Testis (tissue), 2 donors: ENCODE data around the gene GALNT18.

Experiments used
- POLR2A ChIP-seq: fragments of 450-650 bp; IDR thresholded peaks from one replicate; pipeline ENCODE4 v1.6.1; 2017; ENCODE audit warnings: antibody characterized with exemption, mild to moderate bottlenecking, moderate library complexity
- TF ChIP-seq, protein P1 (sequence below), 3 experiments: fragments of 450-650 bp in 2 of 3; fragments of 200-600 bp in 1 of 3; sonication (generic) in 1 of 3; IDR thresholded peaks; one replicate each; pipeline ENCODE4 v1.5.1; 2016 to 2019; ENCODE audit warnings: antibody characterized with exemption in 3 of 3, mild to moderate bottlenecking in 2 of 3, moderate library complexity in 1 of 3

- TF ChIP-seq, protein P1, sequence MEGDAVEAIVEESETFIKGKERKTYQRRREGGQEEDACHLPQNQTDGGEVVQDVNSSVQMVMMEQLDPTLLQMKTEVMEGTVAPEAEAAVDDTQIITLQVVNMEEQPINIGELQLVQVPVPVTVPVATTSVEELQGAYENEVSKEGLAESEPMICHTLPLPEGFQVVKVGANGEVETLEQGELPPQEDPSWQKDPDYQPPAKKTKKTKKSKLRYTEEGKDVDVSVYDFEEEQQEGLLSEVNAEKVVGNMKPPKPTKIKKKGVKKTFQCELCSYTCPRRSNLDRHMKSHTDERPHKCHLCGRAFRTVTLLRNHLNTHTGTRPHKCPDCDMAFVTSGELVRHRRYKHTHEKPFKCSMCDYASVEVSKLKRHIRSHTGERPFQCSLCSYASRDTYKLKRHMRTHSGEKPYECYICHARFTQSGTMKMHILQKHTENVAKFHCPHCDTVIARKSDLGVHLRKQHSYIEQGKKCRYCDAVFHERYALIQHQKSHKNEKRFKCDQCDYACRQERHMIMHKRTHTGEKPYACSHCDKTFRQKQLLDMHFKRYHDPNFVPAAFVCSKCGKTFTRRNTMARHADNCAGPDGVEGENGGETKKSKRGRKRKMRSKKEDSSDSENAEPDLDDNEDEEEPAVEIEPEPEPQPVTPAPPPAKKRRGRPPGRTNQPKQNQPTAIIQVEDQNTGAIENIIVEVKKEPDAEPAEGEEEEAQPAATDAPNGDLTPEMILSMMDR (IDR thresholded peaks at IDR 0.05): no peak
- no peak for TF ChIP-seq POLR2A
Observed at GRCh38 chr11:11420899-11421285, 200.9 kb downstream of the GALNT18 start.
